Hematopoietic multipotent progenitor cell treated with erythropoietin and hydrocortisone succinate and interleukin-3 and kit ligand, for 17 days (in vitro differentiated cells): Measurements from ENCODE around the gene KHDC1.
"Not testable (repeated sequence)": the region's sequence is repeated elsewhere in the genome, so short reads cannot be mapped to it uniquely, and the experiment has no call there.

Source experiments
- DNase-seq: peaks from one replicate; pipeline ENCODE4 v3.0.0-alpha.2; 2015; ENCODE audit warnings: low spot score

The KHDC1 gene, protein sequence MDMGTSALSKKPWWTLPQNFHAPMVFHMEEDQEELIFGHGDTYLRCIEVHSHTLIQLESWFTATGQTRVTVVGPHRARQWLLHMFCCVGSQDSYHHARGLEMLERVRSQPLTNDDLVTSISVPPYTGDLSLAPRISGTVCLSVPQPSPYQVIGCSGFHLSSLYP

DNA sequence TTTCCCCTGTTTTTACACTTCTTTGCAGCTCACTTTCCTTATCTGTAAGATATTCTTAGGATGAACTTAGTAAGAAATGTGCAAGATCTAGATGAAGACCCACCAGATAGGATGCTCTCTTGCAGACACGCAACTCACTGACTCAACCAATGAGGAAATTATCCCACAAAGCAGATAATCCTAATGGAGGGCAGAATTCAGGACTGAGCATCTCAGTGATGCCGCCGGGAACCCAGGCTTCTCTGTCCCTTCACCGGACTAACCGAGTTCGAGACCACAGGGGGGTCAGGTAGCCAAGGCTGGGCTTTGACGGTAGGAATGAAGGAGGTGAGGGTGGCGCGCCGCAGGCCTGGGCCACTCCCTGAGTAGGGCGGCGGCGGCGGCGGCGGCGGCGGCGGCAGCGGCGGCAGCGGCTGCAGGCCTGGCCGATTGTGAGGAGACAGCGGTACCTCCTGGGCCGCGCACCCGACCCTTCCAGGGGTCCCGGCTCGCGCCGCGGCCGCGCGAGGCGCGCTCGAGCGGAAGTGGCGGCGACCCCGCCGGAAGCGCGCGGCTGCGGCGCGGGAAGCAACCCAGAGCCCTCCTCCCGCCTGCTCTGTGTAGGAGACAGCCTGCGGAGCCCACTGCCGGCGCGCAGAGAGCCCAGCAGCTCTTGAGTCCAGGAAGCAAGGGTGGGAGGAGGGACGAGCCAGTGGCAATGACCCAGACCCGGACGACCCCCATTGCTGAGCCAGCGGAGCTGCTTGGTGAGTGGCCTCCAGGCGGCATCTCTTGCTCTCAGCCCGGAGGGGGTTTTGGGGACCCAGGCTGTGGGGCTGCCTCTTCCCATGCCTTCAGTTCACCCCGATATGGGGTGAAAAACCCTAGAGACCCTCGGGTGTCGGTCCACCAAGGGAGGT, at the start of gene KHDC1:
KHDC1 (minus strand) TSS at position 526 of the 899 bp plus-strand sequence. CDS start 20,679 bp downstream, outside the sequence.
- no peak for DNase-seq

DNA sequence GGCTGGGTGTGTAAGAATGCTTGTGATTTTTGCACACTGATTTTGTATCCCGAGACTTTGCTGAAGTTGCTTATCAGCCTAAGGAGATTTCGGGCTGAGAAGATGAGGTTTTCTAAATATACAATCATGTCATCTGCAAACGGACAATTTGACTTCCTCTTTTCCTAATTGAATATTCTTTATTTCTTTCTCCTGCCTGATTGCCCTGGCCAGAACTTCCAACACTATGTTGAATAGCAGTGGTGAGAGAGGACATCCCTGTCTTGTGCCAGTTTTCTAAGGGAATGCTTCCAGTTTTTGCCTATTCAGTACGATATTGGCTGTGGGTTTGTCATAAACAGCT, 47.5 kb upstream of the KHDC1 start:
- DNase-seq = not testable (repeated sequence)

DNA sequence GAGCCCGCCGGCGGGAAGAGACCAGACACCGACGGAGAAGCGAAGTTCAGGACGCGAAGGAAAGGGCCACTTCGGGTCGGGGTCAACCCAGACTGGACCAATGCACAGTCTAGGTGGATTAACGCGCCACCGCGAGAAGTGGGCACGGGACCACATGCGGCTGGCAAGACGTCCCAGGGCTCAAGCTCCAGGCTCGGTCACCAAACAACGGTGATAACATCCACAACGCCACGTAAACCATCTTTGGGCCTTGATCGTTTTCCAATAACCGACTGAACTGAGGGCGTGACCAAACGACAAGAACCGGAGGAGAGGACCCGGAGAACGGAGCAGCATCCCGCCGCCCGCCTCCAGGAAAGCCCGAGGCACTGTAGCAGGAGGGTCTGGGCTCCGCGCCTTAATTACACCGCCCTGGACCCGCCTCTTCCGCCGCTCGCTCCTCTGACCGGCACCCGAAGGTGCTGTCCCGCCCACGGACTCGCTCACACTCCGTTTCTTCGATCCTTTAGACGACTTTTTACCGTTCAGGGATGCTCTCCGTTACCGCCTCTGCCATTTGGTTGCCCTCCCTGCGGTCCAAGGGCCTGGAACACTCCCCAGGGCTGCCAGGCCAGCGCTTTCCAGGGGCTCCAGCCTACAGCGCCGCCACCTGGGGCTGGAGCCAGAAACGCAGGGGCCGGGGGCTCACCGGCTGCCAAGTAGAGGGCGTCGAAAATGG, 46.9 kb upstream of the KHDC1 start:
- DNase-seq = no peak

DNA sequence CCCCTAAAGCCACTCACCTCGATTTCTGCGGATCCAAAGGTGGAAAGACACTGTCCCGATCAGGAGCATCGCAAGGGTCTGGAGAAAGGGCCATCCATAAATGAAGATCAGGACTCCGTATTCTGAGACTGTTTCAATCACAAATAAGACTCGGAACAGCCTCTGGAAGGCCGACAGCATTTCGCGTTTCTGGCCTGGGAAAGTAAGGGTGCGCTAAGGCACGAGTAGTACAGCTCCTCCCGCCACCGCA, 46.5 kb upstream of the KHDC1 start:
- DNase-seq = no peak

DNA sequence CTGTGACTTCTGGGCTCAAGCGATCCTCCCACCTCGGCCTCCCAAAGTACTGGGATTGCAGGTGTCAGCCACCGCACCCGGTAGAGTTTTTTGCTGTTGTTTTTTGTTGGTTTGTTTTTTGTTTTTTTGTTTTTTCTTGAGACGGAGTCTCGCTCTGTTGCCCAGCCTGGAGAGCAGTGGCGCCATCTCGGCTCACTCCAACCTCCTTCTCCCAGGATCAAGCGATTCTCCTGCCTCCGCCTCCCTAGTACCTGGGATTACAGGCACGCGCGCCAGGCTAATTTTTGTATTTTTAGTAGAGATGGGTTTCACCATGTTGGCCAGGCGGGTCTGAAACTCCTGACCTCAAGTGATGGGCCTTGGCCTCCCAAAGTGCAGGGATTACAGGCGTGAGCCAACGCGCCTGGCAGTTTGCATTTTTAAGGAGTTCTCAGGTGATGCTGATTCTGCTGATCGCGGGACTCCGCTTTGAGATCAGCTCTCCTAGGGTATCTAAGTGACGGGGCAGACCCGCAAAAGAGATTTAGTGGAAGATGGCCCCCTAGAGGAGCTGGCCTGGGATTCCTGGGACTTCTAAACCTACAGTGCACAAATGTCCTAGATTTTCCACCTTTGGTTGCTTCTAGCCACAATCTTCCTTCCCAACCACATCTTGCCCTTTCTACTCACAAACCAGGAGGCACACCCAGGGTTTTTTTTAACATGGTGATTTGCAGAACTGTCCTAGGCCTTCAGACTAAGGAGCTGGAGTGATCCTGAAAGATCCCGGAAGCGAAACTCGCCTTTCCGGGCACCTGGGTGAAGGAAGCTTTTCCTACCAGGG, 45.9 kb upstream of the KHDC1 start:
- DNase-seq = no peak

DNA sequence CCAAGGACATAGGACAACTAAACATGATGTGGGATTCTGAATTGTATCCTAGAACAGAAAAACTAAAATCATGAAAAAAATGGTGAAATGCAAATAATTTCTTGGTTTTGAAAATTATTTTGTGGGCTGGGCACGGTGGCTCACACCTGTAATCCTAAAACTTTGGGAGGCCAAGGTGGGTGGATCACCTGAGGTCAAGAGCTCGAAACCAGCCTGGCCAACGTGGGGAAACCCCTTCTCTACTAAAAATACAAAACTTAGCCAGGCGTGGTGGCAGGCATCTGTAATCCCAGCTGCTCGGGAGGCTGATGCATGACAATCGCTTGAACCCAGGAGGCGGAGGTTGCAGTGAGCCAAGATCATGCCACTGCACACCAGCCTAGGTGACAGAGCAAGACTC, 40.8 kb upstream of the KHDC1 start:
- DNase-seq = not testable (repeated sequence)

DNA sequence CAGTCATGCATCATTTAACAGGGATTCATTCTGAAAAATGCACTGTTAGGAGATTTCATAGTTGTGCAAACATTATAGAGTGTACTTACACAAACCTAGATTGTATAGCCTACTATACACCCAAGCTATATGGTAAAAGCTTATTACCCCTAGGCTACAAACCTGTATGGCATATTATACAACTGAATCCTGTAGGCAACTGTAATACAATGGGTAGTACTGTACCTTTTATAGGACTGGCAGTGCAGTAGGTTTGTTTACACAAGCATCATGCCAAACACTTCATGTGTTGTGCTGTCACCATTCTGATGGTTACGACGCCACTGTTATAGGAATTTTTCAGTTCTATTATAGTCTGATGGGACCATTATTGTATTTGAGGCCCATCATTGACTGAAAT, 39.3 kb upstream of the KHDC1 start:
- no peak for DNase-seq

DNA sequence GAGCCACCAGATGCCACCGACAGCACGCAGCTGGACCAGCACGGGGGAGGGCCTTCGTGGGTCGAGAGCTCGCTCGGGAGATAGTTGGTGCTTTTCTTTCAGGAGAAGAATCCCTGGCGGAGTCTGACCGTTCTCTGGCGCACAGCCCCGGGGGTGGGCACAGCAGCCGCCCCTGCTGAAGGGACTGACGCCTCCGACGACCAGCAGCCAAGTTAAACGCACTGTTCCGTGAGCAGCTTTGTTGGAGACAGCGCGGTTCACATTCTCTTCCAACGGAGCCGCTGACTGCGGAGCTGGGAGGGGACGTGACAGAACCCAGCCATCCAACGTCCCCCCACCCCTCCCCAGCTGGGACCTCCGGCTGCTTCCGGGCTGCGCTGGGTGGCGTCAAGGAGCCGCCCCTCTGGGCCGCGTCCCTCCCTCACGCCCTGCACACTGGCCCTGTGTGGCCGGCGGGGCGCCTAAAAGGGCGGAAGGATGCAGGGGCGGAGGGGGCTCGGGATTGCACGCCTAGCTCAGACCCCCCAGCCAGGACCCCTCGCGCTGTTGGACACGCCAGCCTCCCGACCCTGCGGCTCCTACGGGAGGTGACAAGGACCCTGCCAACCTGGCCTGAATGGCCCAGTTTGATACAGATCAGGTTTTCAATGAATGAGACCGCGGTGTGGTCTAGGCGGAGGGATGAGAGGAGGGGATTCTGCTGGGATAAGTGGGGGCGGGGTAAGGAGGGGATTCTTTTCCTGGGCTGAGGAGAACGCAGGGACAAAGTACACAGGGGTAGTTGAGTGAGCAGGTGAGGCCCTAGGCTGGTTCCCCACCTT, 36.4 kb upstream of the KHDC1 start:
- no peak for DNase-seq

DNA sequence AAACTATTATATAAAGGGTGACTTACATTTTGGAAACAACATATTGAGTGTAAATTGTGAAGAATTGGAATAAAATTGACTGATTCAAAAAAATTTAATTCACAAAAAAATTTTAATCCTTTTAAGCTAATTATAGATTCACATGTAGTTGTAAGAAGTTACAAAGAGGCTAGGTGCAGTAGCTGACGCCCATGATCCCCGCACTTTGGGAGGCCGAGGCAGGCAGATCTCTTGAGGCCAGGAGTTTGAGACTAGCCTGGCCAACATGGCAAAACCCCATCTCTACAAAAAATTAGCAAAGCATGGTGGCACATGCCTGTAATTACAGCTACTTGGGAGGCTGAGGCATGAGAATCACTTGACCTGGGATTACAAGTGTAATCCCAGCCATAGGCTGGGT, 30.3 kb upstream of the KHDC1 start:
- no peak for DNase-seq

DNA sequence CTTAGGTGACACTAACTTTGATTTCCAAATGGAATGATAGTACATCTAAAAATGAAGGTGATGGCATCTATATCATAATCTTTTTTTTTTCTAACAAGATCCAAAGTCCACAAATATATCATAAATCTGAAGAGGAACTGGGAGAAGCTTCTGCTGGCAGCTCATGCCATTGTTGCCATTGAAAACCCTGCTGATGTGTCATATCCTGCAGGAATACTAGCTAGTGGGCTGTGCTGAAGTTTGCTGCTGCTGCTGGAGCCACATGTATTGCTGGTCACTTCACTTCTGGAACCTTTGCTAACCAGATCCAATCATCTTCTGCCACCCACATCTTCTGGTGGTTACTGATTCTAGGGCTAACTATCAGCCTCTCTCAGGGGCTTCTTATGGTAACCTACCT, 27.4 kb upstream of the KHDC1 start:
- DNase-seq = no peak

DNA sequence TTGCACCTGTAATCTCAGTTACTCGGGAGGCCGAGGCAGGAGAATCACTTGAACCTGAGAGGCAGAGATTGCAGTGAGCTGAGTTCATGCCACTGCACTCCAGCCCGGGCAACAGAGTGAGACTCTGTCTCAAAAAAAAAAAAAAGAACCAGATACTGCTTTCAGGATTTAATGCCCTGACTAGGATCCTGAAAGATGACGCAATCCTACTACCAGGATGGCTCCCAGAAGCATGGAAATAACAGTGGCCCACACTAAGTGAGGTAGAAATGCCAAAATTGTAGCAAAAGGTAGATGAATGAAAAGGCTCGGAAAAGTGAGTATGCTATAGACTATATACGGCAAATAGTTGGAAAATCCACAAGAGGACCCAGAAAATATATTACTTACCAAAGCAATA, 23.8 kb upstream of the KHDC1 start:
- DNase-seq = no peak

DNA sequence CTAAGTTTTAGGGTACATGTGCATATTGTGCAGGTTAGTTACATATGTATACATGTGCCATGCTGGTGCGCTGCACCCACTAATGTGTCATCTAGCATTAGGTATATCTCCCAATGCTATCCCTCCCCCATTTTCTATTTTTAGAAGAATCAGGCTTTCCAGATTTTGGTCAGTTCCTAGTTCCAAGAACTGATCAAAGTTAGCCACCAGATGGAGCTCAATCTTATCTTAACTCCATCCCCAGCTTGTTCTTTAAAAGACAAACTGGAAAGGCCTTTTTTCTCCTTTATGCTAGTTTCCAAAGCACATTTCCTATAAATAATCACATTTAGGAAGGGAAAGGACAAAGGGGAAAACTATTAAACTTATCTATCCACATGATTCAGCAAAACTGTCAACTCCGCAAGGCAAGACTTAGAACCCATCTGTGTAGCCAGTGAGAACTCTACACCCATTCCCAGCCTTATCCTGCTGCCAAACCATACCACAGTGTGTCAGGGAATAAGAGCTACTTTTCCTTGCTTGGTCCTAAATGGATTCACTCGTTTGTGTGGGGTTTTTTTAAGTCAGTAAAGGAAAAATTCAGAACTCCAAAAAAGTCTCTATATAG, 22.8 kb upstream of the KHDC1 start:
- DNase-seq = no peak

DNA sequence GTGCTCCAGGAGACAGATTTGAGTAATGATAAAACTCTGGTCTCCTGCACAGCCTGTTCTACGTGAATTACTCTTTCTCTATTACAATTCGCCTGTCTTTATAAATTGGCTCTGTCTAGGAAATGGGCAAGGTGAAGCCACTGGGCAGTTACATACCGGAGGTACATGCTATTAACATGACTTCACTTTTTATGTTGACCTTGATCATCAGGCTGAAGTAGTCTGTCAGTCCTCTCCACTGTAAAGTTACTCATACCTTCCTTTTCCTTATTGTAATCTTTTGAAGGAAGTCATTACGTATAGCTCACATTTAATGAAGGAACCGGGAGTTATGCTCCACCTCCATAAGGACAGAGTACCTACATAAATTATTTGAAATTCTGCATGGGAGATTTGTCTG, 19.9 kb upstream of the KHDC1 start:
- no peak for DNase-seq

DNA sequence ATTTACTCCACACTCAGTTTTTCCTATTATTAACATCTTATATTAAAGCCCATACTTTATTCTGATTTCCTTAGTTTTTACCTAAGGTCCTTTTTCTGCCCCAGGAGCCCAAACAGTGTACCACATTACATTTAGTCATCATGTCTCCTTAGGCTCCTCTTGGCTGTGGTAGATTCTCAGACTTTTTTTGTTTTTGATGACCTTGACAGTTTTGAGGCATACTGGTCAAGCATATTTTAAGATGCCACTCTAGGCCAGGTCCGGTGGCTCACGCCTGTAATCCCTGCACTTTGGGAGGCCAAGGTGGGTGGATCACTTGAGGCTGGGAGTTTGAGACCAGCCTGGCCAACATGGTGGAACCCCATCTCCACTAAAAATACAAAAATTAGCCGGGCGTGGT, 18.7 kb upstream of the KHDC1 start:
- not testable (repeated sequence) for DNase-seq

DNA sequence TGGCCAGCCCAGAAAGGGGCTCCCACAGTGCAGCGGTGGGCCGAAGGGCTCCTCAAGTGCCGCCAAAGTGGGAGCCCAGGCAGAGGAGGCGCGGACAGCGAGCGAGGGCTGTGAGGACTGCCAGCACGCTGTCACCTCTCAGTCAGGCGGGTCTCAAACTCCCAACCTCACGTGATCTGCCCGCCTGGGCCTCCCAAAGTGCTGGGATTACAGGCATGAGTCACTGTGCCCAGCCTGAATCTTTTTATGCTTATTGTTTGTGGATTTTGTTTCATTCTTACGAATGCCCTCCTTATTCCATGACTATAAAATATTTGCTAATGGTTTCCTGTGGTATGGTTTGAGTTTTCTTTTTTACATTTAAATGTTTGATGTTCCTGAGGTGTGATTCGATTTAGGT, 6.3 kb upstream of the KHDC1 start:
- DNase-seq = not testable (repeated sequence)

DNA sequence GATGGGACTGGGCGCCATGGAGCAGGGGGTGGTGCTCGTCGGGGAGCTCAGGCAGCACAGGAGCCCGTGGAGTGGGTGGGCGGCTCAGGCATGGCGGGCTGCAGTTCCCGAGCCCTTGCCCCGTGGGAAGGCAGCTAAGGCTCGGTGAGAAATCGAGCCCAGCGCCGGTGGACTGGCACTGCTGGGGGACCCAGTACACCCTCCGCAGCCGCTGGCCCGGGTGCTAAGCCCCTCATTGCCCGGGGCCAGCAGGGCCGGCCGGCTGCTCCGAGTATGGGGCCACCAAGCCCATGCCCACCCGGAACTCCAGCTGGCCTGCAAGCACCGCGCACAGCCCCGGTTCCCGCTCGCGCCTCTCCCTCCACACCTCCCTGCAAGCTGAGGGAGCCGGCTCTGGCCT, 5.9 kb upstream of the KHDC1 start:
- DNase-seq = not testable (repeated sequence)

DNA sequence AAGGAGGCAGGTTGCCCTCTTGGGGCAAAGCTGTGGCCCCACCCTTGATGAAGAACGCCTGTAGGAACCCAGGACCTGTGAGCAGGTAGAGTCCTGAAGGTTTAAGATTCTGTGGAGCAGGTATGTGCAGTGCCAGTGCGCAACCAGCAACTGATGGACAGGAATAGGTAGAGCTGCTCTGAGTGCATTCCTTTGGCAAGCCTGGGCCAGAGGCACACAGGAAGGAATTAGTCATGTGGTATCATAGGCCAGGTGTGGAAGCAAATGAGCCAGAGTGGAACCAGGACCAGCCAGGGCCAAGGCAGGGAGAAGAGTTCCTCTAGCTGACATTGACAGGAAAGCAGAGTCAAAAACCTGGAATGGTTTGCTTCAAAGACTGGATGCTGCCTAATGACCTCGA, 1.4 kb upstream of the KHDC1 start:
- DNase-seq = no peak

DNA sequence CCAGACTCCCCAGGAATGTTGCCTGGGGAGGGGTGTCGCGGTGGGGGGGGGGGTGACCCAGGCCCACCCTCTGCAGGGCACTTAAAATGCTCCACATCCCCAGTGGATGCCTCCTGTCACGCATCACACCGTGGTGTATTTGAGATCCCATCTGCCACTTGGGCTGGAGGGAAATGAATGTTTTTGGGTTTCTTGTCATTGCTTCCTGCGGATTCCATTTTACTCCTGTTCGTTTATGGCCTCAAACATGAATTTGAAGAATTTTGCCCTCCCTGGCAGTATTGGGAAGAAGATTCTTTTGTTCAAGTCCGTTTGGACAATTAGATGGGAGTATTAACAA, 544 bp upstream of the KHDC1 start:
- no peak for DNase-seq

DNA sequence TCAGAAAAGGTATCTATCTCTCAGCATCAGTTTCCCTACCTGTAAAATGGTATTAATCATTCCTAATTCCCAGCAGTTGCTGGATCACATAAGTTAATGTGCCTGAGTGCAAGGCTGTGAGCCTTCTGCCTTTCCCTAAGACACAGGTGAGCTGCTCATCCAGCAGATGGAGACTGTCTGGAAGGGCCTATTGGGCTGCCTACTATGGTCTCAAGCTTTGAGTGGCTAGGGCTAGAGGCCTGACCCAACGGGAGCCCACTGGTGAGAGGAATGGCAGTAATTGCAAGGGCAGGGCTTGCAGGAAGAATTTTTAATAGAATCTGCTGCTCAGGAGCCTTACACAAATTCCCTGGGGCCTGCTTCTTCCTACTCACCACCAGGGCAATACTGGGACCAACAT, 4.3 kb downstream of the KHDC1 start:
- no peak for DNase-seq

DNA sequence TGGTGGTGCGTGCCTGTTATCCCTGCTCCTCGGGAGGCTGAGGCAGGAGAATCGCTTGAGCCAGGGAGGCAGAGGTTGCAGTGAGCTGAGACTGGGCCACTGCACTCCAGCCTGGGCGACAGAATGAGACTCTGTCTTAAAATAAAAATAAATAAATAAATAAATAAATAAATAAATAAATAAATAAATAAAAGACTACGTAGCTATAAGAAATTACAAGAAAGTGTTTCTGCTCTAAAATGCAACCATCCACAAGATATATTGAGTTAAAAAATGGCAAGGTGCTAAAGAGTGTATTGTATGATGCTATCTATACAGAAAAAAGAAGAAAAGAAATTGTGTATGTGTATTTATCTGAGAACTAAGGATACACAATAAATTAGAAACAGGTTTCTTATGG, 8.7 kb downstream of the KHDC1 start:
- DNase-seq = not testable (repeated sequence)

DNA sequence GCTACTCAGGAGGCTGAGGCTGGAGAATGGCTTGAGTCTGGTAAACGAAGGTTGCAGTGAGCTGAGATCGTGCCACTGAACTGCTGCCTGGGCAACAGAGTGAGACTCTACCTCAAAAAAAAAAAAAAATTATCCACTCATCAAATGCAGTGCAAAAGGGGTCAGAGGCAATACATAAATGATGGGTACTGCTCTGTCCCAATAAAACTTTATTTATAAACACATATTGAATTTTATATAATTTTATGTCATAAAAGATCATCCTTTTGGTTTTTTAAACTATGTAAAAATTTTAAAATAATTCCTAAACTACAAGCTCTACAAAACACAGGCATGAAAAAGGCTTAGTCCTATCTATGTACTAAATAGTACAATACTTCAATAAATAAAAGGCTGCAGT, 10.3 kb downstream of the KHDC1 start:
- DNase-seq = no peak
